ENCODE data around the gene RNF141.

- TF ChIP-seq EZH2phosphoT487 (IDR thresholded peaks at IDR 0.05; ENCODE audit: borderline replicate concordance, low read depth) (no peak), MAX (IDR thresholded peaks at IDR 0.05; ENCODE audit: low read depth) (no peak)
Measured at GRCh38 chr11:10579700-10580099, 38.7 kb upstream of the RNF141 start.

Measured in SK-N-SH (cell line).